Colonic mucosa (tissue), 4 donors: Measurements from ENCODE around the gene RIOK1. TPM values are rescaled to one million over a fixed set of nuclear protein-coding genes. Genes with fewer than 3 reads are reported as not detected.

Experiments used
- DNase-seq: peaks from one replicate; pipeline ENCODE4 v3.0.0-alpha.2; 2020
- H3K27ac ChIP-seq: fragments of 200-600 bp; one replicate; pipeline ENCODE4 v1.8.0; 2021
- H3K27me3 ChIP-seq: fragments of 200-600 bp; one replicate; pipeline ENCODE4 v1.8.0; 2021
- H3K36me3 ChIP-seq: fragments of 200-600 bp; one replicate; pipeline ENCODE4 v1.8.0; 2021
- H3K4me1 ChIP-seq: fragments of 200-600 bp; one replicate; pipeline ENCODE4 v1.8.0; 2021; ENCODE audit warnings: mild to moderate bottlenecking
- H3K4me3 ChIP-seq: fragments of 200-600 bp; one replicate; pipeline ENCODE4 v1.8.0; 2021
- H3K9ac ChIP-seq, 2 donors: one replicate each; pipeline ENCODE4 v1.7.0; 2013; ENCODE audit warnings: control low read depth in 2 of 2, low read depth in 2 of 2, low read length in 2 of 2
- H3K9me3 ChIP-seq: fragments of 200-600 bp; one replicate; pipeline ENCODE4 v1.8.0; 2021
- intact Hi-C: fragments of 100-400 bp; cut with DNase I; formaldehyde crosslinking; loops from one replicate; pipeline ENCODE4 v1.14.1; 2022
- total RNA-seq, 2 donors: library from RNA; stranded (reverse); fragmentation: NEBNext Ultra II Directional in 1 of 2; extraction: Animal tissue kit (Norgen Biotek cat#: 25700) in 1 of 2; gene quantifications; one replicate each; pipeline ENCODE4 v1.2.1, GENCODE V29; 2021
- TF ChIP-seq, protein P1 (sequence below): fragments of 200-600 bp; IDR thresholded peaks from one replicate; pipeline ENCODE4 v1.8.0; 2022; ENCODE audit warnings: antibody characterized with exemption, mild to moderate bottlenecking
- donor health status: healthy.
- donor health status: DM: no; HTN: no; CAD: no.
- donor health status: DM: no; HTN: no; CAD: no.

RIOK1 gene
- total RNA-seq, 2 donors from 2014 or later = 16.6 to 16.9 TPM

- DNase-seq = no peak
- H3K4me1 ChIP-seq = no peaks in the 10 kb centered on the region
- no peak overlapping the region for H3K4me3 ChIP-seq
- H3K27ac ChIP-seq = no peak overlapping the region
- TF ChIP-seq, protein P1, sequence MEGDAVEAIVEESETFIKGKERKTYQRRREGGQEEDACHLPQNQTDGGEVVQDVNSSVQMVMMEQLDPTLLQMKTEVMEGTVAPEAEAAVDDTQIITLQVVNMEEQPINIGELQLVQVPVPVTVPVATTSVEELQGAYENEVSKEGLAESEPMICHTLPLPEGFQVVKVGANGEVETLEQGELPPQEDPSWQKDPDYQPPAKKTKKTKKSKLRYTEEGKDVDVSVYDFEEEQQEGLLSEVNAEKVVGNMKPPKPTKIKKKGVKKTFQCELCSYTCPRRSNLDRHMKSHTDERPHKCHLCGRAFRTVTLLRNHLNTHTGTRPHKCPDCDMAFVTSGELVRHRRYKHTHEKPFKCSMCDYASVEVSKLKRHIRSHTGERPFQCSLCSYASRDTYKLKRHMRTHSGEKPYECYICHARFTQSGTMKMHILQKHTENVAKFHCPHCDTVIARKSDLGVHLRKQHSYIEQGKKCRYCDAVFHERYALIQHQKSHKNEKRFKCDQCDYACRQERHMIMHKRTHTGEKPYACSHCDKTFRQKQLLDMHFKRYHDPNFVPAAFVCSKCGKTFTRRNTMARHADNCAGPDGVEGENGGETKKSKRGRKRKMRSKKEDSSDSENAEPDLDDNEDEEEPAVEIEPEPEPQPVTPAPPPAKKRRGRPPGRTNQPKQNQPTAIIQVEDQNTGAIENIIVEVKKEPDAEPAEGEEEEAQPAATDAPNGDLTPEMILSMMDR = no peak
- intact Hi-C loops = no loop called here
- H3K27me3 ChIP-seq = no peaks in the 10 kb centered on the region
- H3K9me3 ChIP-seq = no peaks in the 10 kb centered on the region
- no peak overlapping the region for H3K9ac ChIP-seq
- H3K36me3 ChIP-seq = no peaks in the 10 kb centered on the region
These were observed 48.4 kb downstream of the RIOK1 start for GRCh38 chr6:7438011-7438410.

- Histone ChIP-seq H3K36me3 (no peaks in the 10 kb centered on the region), H3K4me3 (no peak overlapping the region), H3K27ac (no peak overlapping the region), H3K9ac (no peak overlapping the region), H3K9me3 (no peaks in the 10 kb centered on the region), H3K27me3 (no peaks in the 10 kb centered on the region), H3K4me1 (no peaks in the 10 kb centered on the region)
- intact Hi-C loops = no loop called here
- TF ChIP-seq, protein P1 = no peak
- no peak for DNase-seq
These were observed 49.6 kb downstream of the RIOK1 start for GRCh38 chr6:7439228-7439627.

DNA sequence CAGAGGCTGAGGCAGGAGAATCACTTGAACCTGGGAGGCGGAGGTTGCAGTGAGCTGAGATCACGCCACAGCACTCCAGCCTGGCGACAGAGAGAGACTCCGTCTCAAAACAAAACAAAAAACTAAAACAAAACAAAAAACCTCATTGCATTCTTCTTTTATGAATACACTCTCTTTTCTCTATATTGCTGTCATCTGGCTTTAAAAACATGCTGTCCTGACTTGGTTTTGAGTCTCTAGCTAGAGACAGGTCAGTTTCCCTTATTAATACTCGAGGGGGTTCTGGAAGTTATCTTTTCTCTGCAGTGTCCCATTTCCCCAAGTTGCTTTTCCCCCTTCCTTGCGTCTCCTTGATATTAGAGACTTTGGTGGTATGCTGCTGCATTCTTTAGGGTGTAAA lies 50.9 kb downstream of the RIOK1 start:
- no peak for DNase-seq
- intact Hi-C loops = no loop called here
- TF ChIP-seq, protein P1 = no peak
- Histone ChIP-seq H3K4me1 (no peaks in the 10 kb centered on the region), H3K27me3 (no peaks in the 10 kb centered on the region), H3K27ac (no peak overlapping the region), H3K4me3 (no peak overlapping the region), H3K9me3 (no peaks in the 10 kb centered on the region), H3K36me3 (no peaks in the 10 kb centered on the region), H3K9ac (no peak overlapping the region)

- Histone ChIP-seq H3K4me3 (no peak overlapping the region), H3K36me3 (no peaks in the 10 kb centered on the region), H3K27me3 (no peaks in the 10 kb centered on the region), H3K9ac (no peak overlapping the region), H3K4me1 (no peaks in the 10 kb centered on the region), H3K9me3 (no peaks in the 10 kb centered on the region), H3K27ac (no peak overlapping the region)
- DNase-seq = no peak
- TF ChIP-seq, protein P1 = no peak
- intact Hi-C loops = no loop called here
These were observed 51.6 kb downstream of the RIOK1 start for GRCh38 chr6:7441048-7441775.

DNA sequence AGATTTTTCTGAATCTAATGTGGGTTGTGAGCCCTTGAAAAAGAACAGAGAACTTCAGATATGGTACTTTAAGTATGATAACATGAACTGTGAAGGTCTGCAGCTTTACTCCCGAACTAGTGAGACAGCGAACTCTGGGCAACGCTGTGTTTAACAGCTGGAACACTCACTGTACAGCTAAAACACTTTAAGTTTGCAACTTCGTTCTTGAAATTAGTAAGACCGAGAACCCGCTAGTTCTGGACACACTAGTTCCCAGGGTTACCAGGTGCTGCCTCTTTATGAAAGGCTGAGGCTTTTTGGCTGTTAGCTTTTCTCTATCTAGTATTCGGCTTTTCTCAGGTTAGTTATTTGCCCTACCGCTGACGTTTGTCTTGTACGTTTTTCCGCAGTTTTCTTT lies 52.9 kb downstream of the RIOK1 start:
- no peak for DNase-seq
- TF ChIP-seq, protein P1 = no peak
- Histone ChIP-seq H3K36me3 (no peaks in the 10 kb centered on the region), H3K9me3 (no peaks in the 10 kb centered on the region), H3K4me3 (no peak overlapping the region), H3K27me3 (no peaks in the 10 kb centered on the region), H3K9ac (no peak overlapping the region), H3K4me1 (no peaks in the 10 kb centered on the region), H3K27ac (no peak overlapping the region)
- intact Hi-C loops = no loop called here
